ENCODE measurements around the gene IGFN1. TPM values are rescaled to one million over a fixed set of nuclear protein-coding genes. Genes with fewer than 3 reads are reported as not detected.

Gene IGFN1
- total and polyA plus RNA-seq, 2 donors (not counting 3 experiments of a cell fraction or from before 2014, with no cell fraction given): not detected

DNA sequence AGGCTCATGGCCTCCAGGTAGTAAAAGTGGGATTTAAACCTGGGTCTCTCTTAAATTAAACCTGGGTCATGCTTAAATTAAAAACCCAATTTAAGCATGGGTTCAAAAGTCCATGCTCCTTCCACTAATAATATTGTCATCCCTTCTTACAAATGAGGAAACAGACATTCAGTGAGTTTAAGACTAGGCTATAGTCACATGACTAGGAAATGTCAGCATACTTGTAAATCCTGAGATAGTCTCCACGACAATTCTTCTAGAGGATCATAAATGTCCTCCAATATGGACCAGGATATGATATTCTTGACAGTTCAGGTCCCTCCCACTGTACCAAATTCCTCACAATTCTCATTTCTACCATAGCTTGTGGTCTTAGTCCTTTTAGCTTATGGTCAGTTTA is 10.5 kb upstream of the IGFN1 start:
- no peaks in the 10 kb centered on the region for H3K9me1 ChIP-seq (replicated peaks; ENCODE audit: control insufficient read depth, extremely low read depth, insufficient read depth, low read length)
- H3K4me3 ChIP-seq (replicated peaks in 1 of 3; ENCODE audit: insufficient read depth in 1 of 3, low read depth in 1 of 3, low read length in 3 of 3): no peak overlapping the region
- intact Hi-C loops (cut with micrococcal nuclease) (no loop called here), dilution Hi-C loops (cut with MboI; ENCODE audit: extremely low pct_ligation_motif_present, low sequenced_read_pairs) (no loop called here)
- H3K27me3 ChIP-seq (ENCODE audit: control insufficient read depth in 2 of 2, insufficient read depth in 2 of 2, low read length in 2 of 2): peaks cover 3 to 16% of the 10 kb centered on the region in 2 experiments
- no TSS peak for BruUV-seq (replicated peaks)
- no peaks in the 10 kb centered on the region for H3K36me3 ChIP-seq (ENCODE audit: control insufficient read depth in 2 of 2, extremely low read depth in 1 of 2, insufficient read depth in 2 of 2, low read length in 2 of 2)
- no peak overlapping the region for H2AFZ ChIP-seq (ENCODE audit: low read depth, low read length)
- no peaks in the 10 kb centered on the region for H3K79me2 ChIP-seq (ENCODE audit: control insufficient read depth, insufficient read depth, low read length)
- no peaks in the 10 kb centered on the region for H4K20me1 ChIP-seq (replicated peaks; ENCODE audit: control insufficient read depth, extremely low read depth, insufficient read depth, low read length)
- FAIRE-seq (no peak), DNase-seq (ENCODE audit: low read depth, low spot score) (no peak)
- ChIA-PET CTCF (no interaction called here), POLR2A (no interaction called here)
- TF ChIP-seq MYC (IDR thresholded peaks at IDR 0.05; ENCODE audit: low read depth, low read length): no peak
- TF ChIP-seq POLR2A (IDR thresholded peaks at IDR 0.05; ENCODE audit: low read depth, low read length): no peak
- no peak for TF ChIP-seq JUN (IDR thresholded peaks at IDR 0.05; ENCODE audit: borderline replicate concordance, insufficient read depth, insufficient read length, low read depth)
- no peak for TF ChIP-seq GATA2 (IDR thresholded peaks at IDR 0.05; ENCODE audit: insufficient read depth, insufficient read length, low read depth, low read length)
- no peak for TF ChIP-seq FOS (IDR thresholded peaks at IDR 0.05; ENCODE audit: borderline replicate concordance, insufficient read depth, low read length)
- TF ChIP-seq, protein P1, sequence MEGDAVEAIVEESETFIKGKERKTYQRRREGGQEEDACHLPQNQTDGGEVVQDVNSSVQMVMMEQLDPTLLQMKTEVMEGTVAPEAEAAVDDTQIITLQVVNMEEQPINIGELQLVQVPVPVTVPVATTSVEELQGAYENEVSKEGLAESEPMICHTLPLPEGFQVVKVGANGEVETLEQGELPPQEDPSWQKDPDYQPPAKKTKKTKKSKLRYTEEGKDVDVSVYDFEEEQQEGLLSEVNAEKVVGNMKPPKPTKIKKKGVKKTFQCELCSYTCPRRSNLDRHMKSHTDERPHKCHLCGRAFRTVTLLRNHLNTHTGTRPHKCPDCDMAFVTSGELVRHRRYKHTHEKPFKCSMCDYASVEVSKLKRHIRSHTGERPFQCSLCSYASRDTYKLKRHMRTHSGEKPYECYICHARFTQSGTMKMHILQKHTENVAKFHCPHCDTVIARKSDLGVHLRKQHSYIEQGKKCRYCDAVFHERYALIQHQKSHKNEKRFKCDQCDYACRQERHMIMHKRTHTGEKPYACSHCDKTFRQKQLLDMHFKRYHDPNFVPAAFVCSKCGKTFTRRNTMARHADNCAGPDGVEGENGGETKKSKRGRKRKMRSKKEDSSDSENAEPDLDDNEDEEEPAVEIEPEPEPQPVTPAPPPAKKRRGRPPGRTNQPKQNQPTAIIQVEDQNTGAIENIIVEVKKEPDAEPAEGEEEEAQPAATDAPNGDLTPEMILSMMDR (IDR thresholded peaks at IDR 0.05; ENCODE audit: extremely low read depth in 1 of 2, insufficient read depth in 1 of 2, low read depth in 1 of 2, low read length in 2 of 2): no peak
- H3K9me3 ChIP-seq (replicated peaks; ENCODE audit: control insufficient read depth, insufficient read depth, low read length): no peaks in the 10 kb centered on the region
- H3K9ac ChIP-seq (replicated peaks; ENCODE audit: extremely low read depth, insufficient read depth, low read length): no peak overlapping the region
- no peak overlapping the region for H3K27ac ChIP-seq (ENCODE audit: insufficient read depth, low read depth, low read length)
- H3K4me1 ChIP-seq (ENCODE audit: control insufficient read depth, extremely low read depth, insufficient read depth, low read length): no peaks in the 10 kb centered on the region
- no peak overlapping the region for H3K4me2 ChIP-seq (ENCODE audit: insufficient read depth, low read length)

DNA sequence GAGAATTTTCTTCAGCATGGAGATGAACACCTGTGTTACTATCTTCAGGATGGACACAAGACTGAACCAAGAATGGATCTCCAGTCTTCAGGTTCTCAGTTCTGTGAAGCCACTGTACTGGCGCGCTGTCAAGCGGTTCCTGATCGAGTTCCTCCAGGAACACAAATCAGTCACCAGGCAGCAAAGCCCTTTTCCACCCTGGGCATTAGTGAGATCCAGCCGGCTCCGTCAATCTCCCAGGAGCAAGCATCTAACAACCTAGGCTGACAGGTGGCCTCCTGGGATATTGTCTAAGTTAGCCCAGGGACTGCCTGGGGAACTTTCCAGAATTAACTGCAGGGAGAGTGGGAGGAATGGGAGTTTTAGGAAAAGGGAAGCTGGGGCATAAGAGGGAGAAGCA is 9.7 kb upstream of the IGFN1 start:
- no peaks in the 10 kb centered on the region for H4K20me1 ChIP-seq (replicated peaks; ENCODE audit: control insufficient read depth, extremely low read depth, insufficient read depth, low read length)
- FAIRE-seq (no peak), DNase-seq (ENCODE audit: low read depth, low spot score) (no peak)
- H3K27ac ChIP-seq (ENCODE audit: insufficient read depth, low read depth, low read length): no peak overlapping the region
- intact Hi-C loops (cut with micrococcal nuclease) (no loop called here), dilution Hi-C loops (cut with MboI; ENCODE audit: extremely low pct_ligation_motif_present, low sequenced_read_pairs) (no loop called here)
- BruUV-seq (replicated peaks): no TSS peak
- no peak for TF ChIP-seq JUN (IDR thresholded peaks at IDR 0.05; ENCODE audit: borderline replicate concordance, insufficient read depth, insufficient read length, low read depth)
- TF ChIP-seq POLR2AphosphoS5 (IDR thresholded peaks at IDR 0.05; ENCODE audit: insufficient read depth, low read depth, low read length): no peak
- no peaks in the 10 kb centered on the region for H3K4me1 ChIP-seq (ENCODE audit: control insufficient read depth, extremely low read depth, insufficient read depth, low read length)
- peaks cover 3 to 15% of the 10 kb centered on the region in 2 experiments for H3K27me3 ChIP-seq (ENCODE audit: control insufficient read depth in 2 of 2, insufficient read depth in 2 of 2, low read length in 2 of 2)
- H3K9me1 ChIP-seq (replicated peaks; ENCODE audit: control insufficient read depth, extremely low read depth, insufficient read depth, low read length): no peaks in the 10 kb centered on the region
- CTCF ChIA-PET: interaction anchor here (0.9 to 1.3 kb wide), 2 partner anchors 10 to 18 kb away, joined by 3 read pairs; no protein-coding TSS in a partner anchor
- no peak overlapping the region for H3K4me2 ChIP-seq (ENCODE audit: insufficient read depth, low read length)
- H3K4me3 ChIP-seq (replicated peaks in 1 of 3; ENCODE audit: insufficient read depth in 1 of 3, low read depth in 1 of 3, low read length in 3 of 3): no peak overlapping the region
- no peak overlapping the region for H3K9ac ChIP-seq (replicated peaks; ENCODE audit: extremely low read depth, insufficient read depth, low read length)
- POLR2A ChIA-PET: no interaction called here
- H3K36me3 ChIP-seq (ENCODE audit: control insufficient read depth in 2 of 2, extremely low read depth in 1 of 2, insufficient read depth in 2 of 2, low read length in 2 of 2): no peaks in the 10 kb centered on the region
- H2AFZ ChIP-seq (ENCODE audit: low read depth, low read length): no peak overlapping the region
- no peaks in the 10 kb centered on the region for H3K9me3 ChIP-seq (replicated peaks; ENCODE audit: control insufficient read depth, insufficient read depth, low read length)
- H3K79me2 ChIP-seq (ENCODE audit: control insufficient read depth, insufficient read depth, low read length): no peaks in the 10 kb centered on the region

All from endothelial cell of umbilical vein (primary cell).